Ectodermal cell (in vitro differentiated cells): ENCODE data around the gene ZCCHC10.
"Not testable (repeated sequence)": the region's sequence is repeated elsewhere in the genome, so short reads cannot be mapped to it uniquely, and the experiment has no call there.

Source experiments
- H3K27ac ChIP-seq: 2 replicates; pipeline ENCODE4 v1.7.0; 2013; ENCODE audit warnings: mild to moderate bottlenecking, low read depth, low read length; ENCODE audit not compliant: insufficient read depth, poor library complexity, severe bottlenecking
- H3K27me3 ChIP-seq: 2 replicates; pipeline ENCODE4 v1.7.0; 2013; ENCODE audit warnings: mild to moderate bottlenecking, low read length; ENCODE audit not compliant: insufficient read depth, control insufficient read depth, poor library complexity, severe bottlenecking
- H3K36me3 ChIP-seq: one replicate; pipeline ENCODE4 v1.7.0; 2013; ENCODE audit warnings: low read length; ENCODE audit not compliant: control insufficient read depth, insufficient read depth
- H3K4me1 ChIP-seq: one replicate; pipeline ENCODE4 v1.7.0; 2013; ENCODE audit warnings: low read length; ENCODE audit not compliant: control insufficient read depth, insufficient read depth
- H3K4me3 ChIP-seq: 2 replicates; pipeline ENCODE4 v1.7.0; 2013; ENCODE audit warnings: low read depth, low read length, control low read depth; ENCODE audit not compliant: insufficient read depth
- H3K9me3 ChIP-seq: 2 replicates; pipeline ENCODE4 v1.7.0; 2013; ENCODE audit warnings: mild to moderate bottlenecking, low read length, moderate library complexity; ENCODE audit not compliant: control insufficient read depth
- WGBS, 2 experiments: methylation state at CpG; one replicate each; pipeline ENCODE4 v1.1.7; 2013; ENCODE audit warnings: missing lambda C conversion rate in 2 of 2; 5-methylcytosine and 5-hydroxymethylcytosine counted together

Gene ZCCHC10

GRCh38 chr5:133019471-133019870 is 6.9 kb downstream of the ZCCHC10 start:
- not testable (repeated sequence) for H3K27me3 ChIP-seq, H3K9me3 ChIP-seq, H3K36me3 ChIP-seq, H3K4me3 ChIP-seq, H3K27ac ChIP-seq, H3K4me1 ChIP-seq
- WGBS, 2 experiments: 96 to 97% methylated on average over 7 of the region's 7 CpGs

- H3K4me3 ChIP-seq: no peak overlapping the region
- H3K4me1 ChIP-seq: no peaks in the 10 kb centered on the region
- no peak overlapping the region for H3K27ac ChIP-seq
- no peaks in the 10 kb centered on the region for H3K36me3 ChIP-seq
- H3K9me3 ChIP-seq: no peaks in the 10 kb centered on the region
- H3K27me3 ChIP-seq: no peaks in the 10 kb centered on the region
- 94 to 98% methylated on average over 4 of the region's 4 CpGs for WGBS, 2 experiments
These were observed 8.4 kb downstream of the ZCCHC10 start for GRCh38 chr5:133017964-133018363.

GRCh38 chr5:133015466-133015865 is 10.9 kb downstream of the ZCCHC10 start:
- WGBS, 2 experiments: 89% methylated on average over 1 of the region's 1 CpG; no CpG with 5 or more reads in 1 of the 2 experiments
- Histone ChIP-seq H3K36me3 (peaks cover 7% of the 10 kb centered on the region), H3K27ac (no peak overlapping the region), H3K4me1 (no peaks in the 10 kb centered on the region), H3K9me3 (no peaks in the 10 kb centered on the region), H3K4me3 (no peak overlapping the region), H3K27me3 (no peaks in the 10 kb centered on the region)

- 75 to 82% methylated on average over 6 of the region's 6 CpGs for whole genome bisulfite sequencing, 2 experiments
- not testable (repeated sequence) for H3K4me1 ChIP-seq, H3K36me3 ChIP-seq, H3K9me3 ChIP-seq, H3K27ac ChIP-seq, H3K27me3 ChIP-seq, H3K4me3 ChIP-seq
These were observed 17.9 kb downstream of the ZCCHC10 start for GRCh38 chr5:133008455-133008854.

GRCh38 chr5:133006653-133007052 is 19.7 kb downstream of the ZCCHC10 start:
- Histone ChIP-seq H3K9me3 (no peaks in the 10 kb centered on the region), H3K27me3 (no peaks in the 10 kb centered on the region), H3K4me3 (no peak overlapping the region), H3K4me1 (no peaks in the 10 kb centered on the region), H3K27ac (no peak overlapping the region), H3K36me3 (peaks cover 14% of the 10 kb centered on the region)
- 89 to 95% methylated on average over 1 of the region's 1 CpG for WGBS, 2 experiments

- H3K36me3 ChIP-seq: peaks cover 8% of the 10 kb centered on the region
- H3K27ac ChIP-seq: no peak overlapping the region
- 87 to 100% methylated on average over 2 of the region's 2 CpGs for WGBS, 2 experiments
- H3K27me3 ChIP-seq: no peaks in the 10 kb centered on the region
- H3K4me1 ChIP-seq: no peaks in the 10 kb centered on the region
- H3K4me3 ChIP-seq: no peak overlapping the region
- H3K9me3 ChIP-seq: no peaks in the 10 kb centered on the region
These were observed 27.1 kb downstream of the ZCCHC10 start for GRCh38 chr5:132999246-132999645.

- Histone ChIP-seq H3K27ac (no peak overlapping the region), H3K9me3 (no peaks in the 10 kb centered on the region), H3K36me3 (peaks cover 8% of the 10 kb centered on the region), H3K27me3 (no peaks in the 10 kb centered on the region), H3K4me1 (no peaks in the 10 kb centered on the region), H3K4me3 (no peak overlapping the region)
- WGBS, 2 experiments: 89 to 90% methylated on average over 2 of the region's 2 CpGs
These were observed 27.8 kb downstream of the ZCCHC10 start for GRCh38 chr5:132998556-132998955.

- Histone ChIP-seq H3K4me1 (no peaks in the 10 kb centered on the region), H3K4me3 (no peak overlapping the region), H3K9me3 (no peaks in the 10 kb centered on the region), H3K27me3 (no peaks in the 10 kb centered on the region), H3K27ac (no peak overlapping the region), H3K36me3 (no peaks in the 10 kb centered on the region)
- WGBS, 2 experiments: 100% methylated on average over 1 of the region's 1 CpG; no CpG with 5 or more reads in 1 of the 2 experiments
These were observed 30.0 kb downstream of the ZCCHC10 start for GRCh38 chr5:132996307-132996706.

- 92% methylated on average over 27 to 28 of the region's 28 CpGs for WGBS, 2 experiments
- Histone ChIP-seq H3K4me3 (no peak overlapping the region), H3K4me1 (no peaks in the 10 kb centered on the region), H3K27me3 (no peaks in the 10 kb centered on the region), H3K36me3 (no peaks in the 10 kb centered on the region), H3K9me3 (peaks cover 2% of the 10 kb centered on the region), H3K27ac (no peak overlapping the region)
These were observed 38.6 kb downstream of the ZCCHC10 start for GRCh38 chr5:132987531-132988408.

- H3K4me3 ChIP-seq, H3K27me3 ChIP-seq, H3K9me3 ChIP-seq, H3K4me1 ChIP-seq, H3K36me3 ChIP-seq, H3K27ac ChIP-seq: not testable (repeated sequence)
- WGBS, 2 experiments: 96% methylated on average over 18 to 25 of the region's 30 CpGs
These were observed 43.4 kb downstream of the ZCCHC10 start for GRCh38 chr5:132982971-132983370.
